Activated T-cell treated with anti-CD3 and anti-CD28 coated beads, Interleukin-2, amount 50 U/mL, for 24 hours (primary cell): Measurements from ENCODE around the gene LRRC73.
"Not testable (repeated sequence)": the region's sequence is repeated elsewhere in the genome, so short reads cannot be mapped to it uniquely, and the experiment has no call there.

Experiments used
- DNase-seq: peaks from one replicate; pipeline ENCODE4 v3.0.0-alpha.2; 2020
- H3K27ac Mint-ChIP-seq: 2 replicates; pipeline ENCODE4 v1.8.0; 2020; ENCODE audit warnings: mild to moderate bottlenecking, mixed read lengths
- H3K27me3 Mint-ChIP-seq: 2 replicates; pipeline ENCODE4 v1.8.0; 2020; ENCODE audit warnings: mixed read lengths
- H3K36me3 Mint-ChIP-seq: 2 replicates; pipeline ENCODE4 v1.8.0; 2020; ENCODE audit warnings: low read depth, mixed read lengths
- H3K4me1 Mint-ChIP-seq: 2 replicates; pipeline ENCODE4 v1.8.0; 2020; ENCODE audit warnings: low read depth, mixed read lengths
- H3K4me3 Mint-ChIP-seq: 2 replicates; pipeline ENCODE4 v1.8.0; 2020; ENCODE audit warnings: mild to moderate bottlenecking, moderate library complexity, mixed read lengths
- H3K9me3 Mint-ChIP-seq: 2 replicates; pipeline ENCODE4 v1.8.0; 2020; ENCODE audit warnings: mixed read lengths

The LRRC73 gene

GRCh38 chr6:43504756-43505593 lies 5.2 kb downstream of the LRRC73 start:
- no peak for DNase-seq
- Mint-ChIP-seq H3K27ac (no peak overlapping the region), H3K4me1 (peaks cover 16% of the 10 kb centered on the region), H3K36me3 (peaks cover 64% of the 10 kb centered on the region), H3K9me3 (no peaks in the 10 kb centered on the region), H3K4me3 (no peak overlapping the region), H3K27me3 (peaks cover 20% of the 10 kb centered on the region)

DNA sequence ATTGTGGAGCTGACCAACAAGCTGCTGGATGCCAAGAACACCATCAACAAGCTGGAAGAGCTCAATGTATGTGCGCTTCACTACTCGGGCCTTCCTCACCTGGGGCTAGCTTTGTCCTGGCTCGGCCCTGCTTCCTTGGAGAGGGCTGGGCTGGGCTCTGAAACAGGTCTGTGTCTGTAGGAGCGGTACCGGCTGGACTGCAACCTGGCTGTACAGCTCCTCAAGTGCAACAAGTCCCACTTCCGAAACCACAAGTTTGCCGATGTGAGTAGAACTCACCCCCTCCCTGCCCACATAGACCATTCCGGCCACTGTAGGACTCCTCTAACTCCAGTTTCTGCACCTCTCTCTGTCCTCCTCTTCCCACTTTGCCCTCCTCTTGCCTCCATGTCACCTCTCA lies 6.7 kb downstream of the LRRC73 start:
- H3K36me3 Mint-ChIP-seq: peaks cover 79% of the 10 kb centered on the region

GRCh38 chr6:43502666-43503065 lies 7.5 kb downstream of the LRRC73 start:
- peaks cover 87% of the 10 kb centered on the region for H3K36me3 Mint-ChIP-seq
- no peaks in the 10 kb centered on the region for H3K9me3 Mint-ChIP-seq
- no peak overlapping the region for H3K27ac Mint-ChIP-seq
- H3K27me3 Mint-ChIP-seq: peaks cover 2% of the 10 kb centered on the region
- peaks cover 9% of the 10 kb centered on the region for H3K4me1 Mint-ChIP-seq
- no peak overlapping the region for H3K4me3 Mint-ChIP-seq
- no peak for DNase-seq

More for the DNA sequence above, 6.7 kb downstream of the LRRC73 start:
- Mint-ChIP-seq H3K27me3 (peaks cover 10% of the 10 kb centered on the region), H3K4me3 (no peak overlapping the region), H3K9me3 (no peaks in the 10 kb centered on the region), H3K27ac (no peak overlapping the region), H3K4me1 (peaks cover 9% of the 10 kb centered on the region)
- DNase-seq: no peak

DNA sequence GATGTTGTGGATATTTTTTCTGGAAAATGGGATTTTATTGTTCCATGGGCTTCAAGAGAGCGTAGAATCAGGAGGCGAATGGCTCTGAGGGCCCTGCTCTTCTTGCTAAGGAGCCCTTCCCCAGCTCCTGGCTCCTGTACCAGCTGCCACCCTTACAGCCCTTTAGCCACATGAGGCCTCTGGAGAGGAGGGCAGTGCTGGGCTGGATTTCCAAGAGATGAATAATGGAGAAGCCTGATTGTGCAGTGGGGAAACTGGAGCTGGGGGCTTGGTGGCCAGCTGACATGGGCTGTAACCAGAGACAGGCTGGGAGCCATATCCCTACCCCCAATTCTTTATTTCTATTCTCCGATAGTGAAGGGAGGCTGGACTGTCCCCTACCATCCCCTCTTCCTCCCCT lies 9.2 kb downstream of the LRRC73 start:
- Mint-ChIP-seq H3K4me1 (no peaks in the 10 kb centered on the region), H3K27ac (no peak overlapping the region), H3K4me3 (no peak overlapping the region), H3K36me3 (peaks cover 87% of the 10 kb centered on the region), H3K9me3 (no peaks in the 10 kb centered on the region), H3K27me3 (no peaks in the 10 kb centered on the region)
- no peak for DNase-seq

DNA sequence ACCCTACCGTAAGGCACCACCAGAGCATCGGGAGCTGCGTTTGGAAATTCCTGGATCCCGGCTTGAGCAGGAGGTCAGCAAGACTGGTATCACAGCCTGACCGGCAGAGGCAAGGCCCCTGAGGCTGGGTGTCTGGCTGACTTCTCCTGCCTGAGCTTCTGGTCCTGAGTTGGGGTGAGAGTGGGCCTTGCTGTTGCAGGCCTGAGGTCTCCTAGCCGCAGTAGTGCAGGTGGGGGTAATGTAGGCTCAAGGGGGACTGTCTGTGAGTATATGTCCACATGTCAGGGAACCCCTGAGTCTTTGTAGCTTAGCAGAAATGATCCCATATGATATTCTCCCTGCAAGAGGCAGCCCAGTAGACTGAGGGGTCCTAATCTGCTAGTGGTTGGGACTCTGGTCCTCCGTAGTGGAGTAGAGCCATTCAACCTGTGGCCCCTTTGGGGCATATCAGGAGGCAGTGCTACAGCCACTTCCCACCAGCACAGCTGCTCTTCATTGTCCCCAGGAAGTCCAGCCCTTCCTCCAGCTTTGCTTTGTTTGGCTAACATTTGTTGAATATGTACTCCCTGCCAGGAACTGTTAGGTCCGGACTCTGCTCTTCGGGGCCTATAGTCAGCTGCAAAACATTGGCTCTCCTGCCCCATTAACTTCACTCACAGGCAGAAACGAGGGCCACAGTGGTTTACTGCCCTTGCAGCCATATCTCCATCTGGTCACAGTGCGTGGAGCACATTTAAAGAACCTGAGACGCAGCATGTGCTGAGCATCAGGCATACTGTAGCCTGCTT lies 10.9 kb downstream of the LRRC73 start:
- Mint-ChIP-seq H3K4me1 (peaks cover 15% of the 10 kb centered on the region), H3K27ac (peak overlapping the region; percentile 63), H3K4me3 (no peak overlapping the region), H3K36me3 (peaks cover 75% of the 10 kb centered on the region), H3K27me3 (no peaks in the 10 kb centered on the region), H3K9me3 (no peaks in the 10 kb centered on the region)
- no peak for DNase-seq

- not testable (repeated sequence) for H3K9me3 Mint-ChIP-seq, H3K27me3 Mint-ChIP-seq, DNase-seq, H3K4me3 Mint-ChIP-seq
- Mint-ChIP-seq H3K27ac (peak overlapping the region; percentile 22), H3K4me1 (peaks cover 23% of the 10 kb centered on the region), H3K36me3 (peaks cover 72% of the 10 kb centered on the region)
These were observed 11.9 kb downstream of the LRRC73 start for GRCh38 chr6:43498291-43498690.

GRCh38 chr6:43497689-43498088 lies 12.5 kb downstream of the LRRC73 start:
- no peaks in the 10 kb centered on the region for H3K27me3 Mint-ChIP-seq
- no peak overlapping the region for H3K4me3 Mint-ChIP-seq
- H3K4me1 Mint-ChIP-seq: peaks cover 26% of the 10 kb centered on the region
- H3K27ac Mint-ChIP-seq: no peak overlapping the region
- no peaks in the 10 kb centered on the region for H3K9me3 Mint-ChIP-seq
- H3K36me3 Mint-ChIP-seq: peaks cover 68% of the 10 kb centered on the region
- no peak for DNase-seq

- DNase-seq: no peak
- Mint-ChIP-seq H3K27ac (no peak overlapping the region), H3K4me3 (no peak overlapping the region), H3K27me3 (no peaks in the 10 kb centered on the region), H3K9me3 (no peaks in the 10 kb centered on the region), H3K4me1 (peaks cover 30% of the 10 kb centered on the region), H3K36me3 (peaks cover 62% of the 10 kb centered on the region)
These were observed 13.1 kb downstream of the LRRC73 start for GRCh38 chr6:43497129-43497396.

DNA sequence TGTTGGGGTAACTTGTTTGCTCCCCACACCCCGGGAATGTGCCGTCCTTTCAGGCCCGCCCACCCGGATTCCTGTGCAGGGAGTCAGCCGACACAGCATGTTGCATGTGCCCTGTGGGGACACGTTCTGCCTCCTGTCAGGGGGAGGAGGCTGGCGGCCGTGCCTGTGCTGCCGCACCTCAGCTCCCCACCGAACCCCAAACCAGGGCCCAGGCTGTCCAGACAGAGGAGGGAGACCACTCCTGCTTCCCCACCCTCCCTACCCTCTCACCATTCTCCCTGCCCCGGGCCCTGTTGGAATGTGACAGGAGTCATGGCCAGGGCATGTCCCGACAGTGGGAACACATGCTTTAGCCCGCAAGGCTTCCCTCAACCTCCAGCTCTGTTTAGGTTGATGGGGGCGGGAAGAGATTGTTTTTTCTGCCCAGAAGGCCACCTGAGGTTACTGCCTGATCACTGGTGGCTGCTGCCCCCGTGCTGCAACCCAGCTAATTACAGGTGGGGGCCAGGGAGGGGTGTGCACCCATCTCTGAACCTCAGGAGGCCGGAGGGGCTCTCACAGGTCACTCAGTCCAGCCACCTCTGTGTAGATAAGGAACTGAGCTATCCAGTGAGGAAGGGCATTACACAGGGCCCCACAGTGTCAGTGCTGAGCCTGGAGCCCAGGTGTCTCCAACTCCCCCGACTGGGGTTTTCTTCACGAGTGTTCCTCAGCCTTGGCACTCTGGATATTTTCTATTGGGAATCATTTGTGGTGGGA lies 13.6 kb downstream of the LRRC73 start:
- Mint-ChIP-seq H3K4me3 (no peak overlapping the region), H3K27me3 (no peaks in the 10 kb centered on the region), H3K27ac (no peak overlapping the region), H3K4me1 (peaks cover 32% of the 10 kb centered on the region), H3K36me3 (peaks cover 57% of the 10 kb centered on the region), H3K9me3 (no peaks in the 10 kb centered on the region)
- DNase-seq: no peak

DNA sequence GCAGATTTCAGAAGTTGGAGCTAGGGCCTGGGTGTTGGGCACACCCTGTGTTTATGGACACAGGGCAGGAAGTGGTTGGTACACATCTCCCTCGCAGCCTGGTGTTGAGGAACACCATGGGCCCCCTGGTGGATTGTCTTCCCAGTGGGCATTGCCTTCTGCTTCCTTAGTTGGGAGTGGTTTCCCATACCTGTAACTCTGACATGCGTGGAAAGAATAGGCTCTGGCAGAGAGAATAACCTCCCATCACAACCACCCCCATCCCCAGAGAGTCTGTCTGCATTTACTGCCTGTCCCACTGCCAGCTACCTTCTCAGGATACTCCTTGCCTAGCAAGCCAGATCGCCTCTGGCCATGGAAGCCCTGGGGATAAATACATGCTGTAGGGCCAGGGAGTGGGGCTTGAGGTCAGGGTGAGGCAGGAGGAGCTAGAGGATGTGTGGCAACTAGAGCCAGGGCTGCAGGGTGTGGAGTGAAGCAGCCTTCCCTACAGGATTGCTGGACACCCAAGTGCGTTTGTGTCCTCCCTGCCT lies 14.7 kb downstream of the LRRC73 start:
- no peak for DNase-seq
- Mint-ChIP-seq H3K27ac (peak overlapping the region; percentile 56), H3K4me3 (no peak overlapping the region)

GRCh38 chr6:43494766-43495165 lies 15.4 kb downstream of the LRRC73 start:
- H3K36me3 Mint-ChIP-seq: peaks cover 46% of the 10 kb centered on the region
- no peak overlapping the region for H3K4me3 Mint-ChIP-seq
- H3K4me1 Mint-ChIP-seq: peaks cover 39% of the 10 kb centered on the region
- H3K27ac Mint-ChIP-seq: no peak overlapping the region
- no peak for DNase-seq
- no peaks in the 10 kb centered on the region for H3K27me3 Mint-ChIP-seq
- H3K9me3 Mint-ChIP-seq: no peaks in the 10 kb centered on the region

More for the DNA sequence above, 14.7 kb downstream of the LRRC73 start:
- H3K9me3 Mint-ChIP-seq: no peaks in the 10 kb centered on the region
- H3K27me3 Mint-ChIP-seq: no peaks in the 10 kb centered on the region
- H3K36me3 Mint-ChIP-seq: peaks cover 46% of the 10 kb centered on the region
- peaks cover 32% of the 10 kb centered on the region for H3K4me1 Mint-ChIP-seq

- peaks cover 39% of the 10 kb centered on the region for H3K4me1 Mint-ChIP-seq
- no peak overlapping the region for H3K4me3 Mint-ChIP-seq
- peak overlapping the region; percentile 57 for H3K27ac Mint-ChIP-seq
- no peak for DNase-seq
- no peaks in the 10 kb centered on the region for H3K9me3 Mint-ChIP-seq
- no peaks in the 10 kb centered on the region for H3K27me3 Mint-ChIP-seq
- peaks cover 44% of the 10 kb centered on the region for H3K36me3 Mint-ChIP-seq
These were observed 15.8 kb downstream of the LRRC73 start for GRCh38 chr6:43494321-43494720.

- Mint-ChIP-seq H3K27ac (peak overlapping the region; percentile 57), H3K36me3 (peaks cover 44% of the 10 kb centered on the region), H3K4me3 (no peak overlapping the region), H3K4me1 (peaks cover 43% of the 10 kb centered on the region), H3K9me3 (no peaks in the 10 kb centered on the region), H3K27me3 (no peaks in the 10 kb centered on the region)
- DNase-seq: no peak
These were observed 16.3 kb downstream of the LRRC73 start for GRCh38 chr6:43493833-43494232.

DNA sequence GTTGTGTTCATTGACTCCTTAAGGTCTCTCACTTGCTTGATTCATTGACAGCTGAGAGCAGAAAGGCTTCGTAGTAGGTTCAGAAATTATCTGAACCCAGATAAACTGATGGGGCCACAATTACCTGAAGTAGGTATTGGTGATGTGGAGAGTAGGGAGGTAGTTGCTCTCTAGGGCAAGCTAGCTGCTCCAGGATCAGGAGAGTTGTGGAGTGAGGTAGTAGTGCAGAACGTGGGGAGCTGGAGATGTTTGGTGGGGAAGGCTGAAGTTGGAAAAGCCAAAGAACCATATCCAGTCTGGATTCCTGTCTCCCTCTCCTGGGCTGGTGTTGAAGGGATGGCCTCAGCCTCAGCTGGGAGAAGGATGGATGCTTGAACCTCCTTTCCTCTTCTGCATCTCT lies 16.9 kb downstream of the LRRC73 start:
- Mint-ChIP-seq H3K27ac (peak overlapping the region; percentile 26), H3K4me1 (peaks cover 43% of the 10 kb centered on the region), H3K9me3 (no peaks in the 10 kb centered on the region), H3K27me3 (no peaks in the 10 kb centered on the region), H3K36me3 (peaks cover 43% of the 10 kb centered on the region), H3K4me3 (no peak overlapping the region)
- no peak for DNase-seq
